Ovary (tissue), 3 donors: Measurements from ENCODE around the gene ARPC1B.

Experiments
- CTCF ChIP-seq, 3 donors: fragments of 450-650 bp in 2 of 3; fragments of 200-600 bp in 1 of 3; IDR thresholded peaks; one replicate each; pipeline versions ENCODE4 v1.5.1 to v1.8.0; 2016 to 2022; ENCODE audit warnings: antibody characterized with exemption in 3 of 3, mild to moderate bottlenecking in 1 of 3
- EP300 ChIP-seq: sonication (generic); formaldehyde crosslinking; IDR thresholded peaks from one replicate; pipeline ENCODE4 v1.6.1; 2017; ENCODE audit warnings: antibody characterized with exemption
- donor health status: DM: no; HTN: no; CAD: no.

GRCh38 chr7:99404977-99405320 lies 30.4 kb downstream of the ARPC1B start:
- TF ChIP-seq CTCF (IDR thresholded peaks at IDR 0.05) (no peak), EP300 (no peak)
